Tibial nerve (tissue), 4 donors: ENCODE measurements around the gene NEMP1.

Experiments used
- EP300 ChIP-seq, 2 donors: sonication (generic); formaldehyde crosslinking; IDR thresholded peaks; one replicate each; pipeline ENCODE4 v1.6.1; 2017; ENCODE audit warnings: antibody characterized with exemption in 2 of 2, mild to moderate bottlenecking in 1 of 2
- TF ChIP-seq, protein P1 (sequence below), 5 experiments: fragments of 200-600 bp in 3 of 5; fragments of 450-650 bp in 2 of 5; sonication (generic) in 3 of 5; IDR thresholded peaks; one replicate each; pipeline ENCODE4 v1.5.1; 2016 to 2019; ENCODE audit warnings: antibody characterized with exemption in 5 of 5, mild to moderate bottlenecking in 3 of 5, moderate library complexity in 2 of 5

DNA sequence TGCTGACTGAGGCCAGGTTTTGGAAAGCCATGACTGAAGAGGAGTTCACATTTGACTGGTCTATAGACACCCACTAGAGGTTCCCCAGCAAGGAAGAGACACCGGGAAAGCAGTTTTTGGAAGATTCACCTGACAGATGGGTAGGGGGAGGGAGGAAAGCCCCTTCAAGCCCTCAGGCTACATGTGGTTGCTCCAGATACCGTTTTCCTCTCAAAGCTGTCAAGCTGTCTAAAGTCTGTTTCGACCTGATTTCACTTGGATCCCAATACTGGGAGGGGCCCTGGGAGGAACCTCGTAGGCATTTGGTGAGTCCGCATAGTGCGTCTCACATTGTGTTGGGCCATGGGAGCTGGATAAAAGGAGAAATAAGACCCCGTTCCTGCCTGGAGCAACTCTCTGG, 48.0 kb upstream of the NEMP1 start:
- TF ChIP-seq, protein P1, sequence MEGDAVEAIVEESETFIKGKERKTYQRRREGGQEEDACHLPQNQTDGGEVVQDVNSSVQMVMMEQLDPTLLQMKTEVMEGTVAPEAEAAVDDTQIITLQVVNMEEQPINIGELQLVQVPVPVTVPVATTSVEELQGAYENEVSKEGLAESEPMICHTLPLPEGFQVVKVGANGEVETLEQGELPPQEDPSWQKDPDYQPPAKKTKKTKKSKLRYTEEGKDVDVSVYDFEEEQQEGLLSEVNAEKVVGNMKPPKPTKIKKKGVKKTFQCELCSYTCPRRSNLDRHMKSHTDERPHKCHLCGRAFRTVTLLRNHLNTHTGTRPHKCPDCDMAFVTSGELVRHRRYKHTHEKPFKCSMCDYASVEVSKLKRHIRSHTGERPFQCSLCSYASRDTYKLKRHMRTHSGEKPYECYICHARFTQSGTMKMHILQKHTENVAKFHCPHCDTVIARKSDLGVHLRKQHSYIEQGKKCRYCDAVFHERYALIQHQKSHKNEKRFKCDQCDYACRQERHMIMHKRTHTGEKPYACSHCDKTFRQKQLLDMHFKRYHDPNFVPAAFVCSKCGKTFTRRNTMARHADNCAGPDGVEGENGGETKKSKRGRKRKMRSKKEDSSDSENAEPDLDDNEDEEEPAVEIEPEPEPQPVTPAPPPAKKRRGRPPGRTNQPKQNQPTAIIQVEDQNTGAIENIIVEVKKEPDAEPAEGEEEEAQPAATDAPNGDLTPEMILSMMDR (IDR thresholded peaks at IDR 0.05) = no peak
- no peak for TF ChIP-seq EP300 (IDR thresholded peaks at IDR 0.05)
